Loucy (cell line): ENCODE results near the gene TACR2.

Experiments used
- EZH2phosphoT487 ChIP-seq: fragments of 200-600 bp; IDR thresholded peaks from 2 replicates; pipeline ENCODE4 v1.6.1; 2018; ENCODE audit warnings: antibody characterized with exemption, mild to moderate bottlenecking, moderate library complexity, borderline replicate concordance
- TF ChIP-seq, protein P1 (sequence below): fragments of 200-600 bp; sonication (generic); conservative IDR thresholded peaks from 2 replicates; pipeline ENCODE4 v1.5.1; 2014; ENCODE audit warnings: mild to moderate bottlenecking, antibody characterized with exemption, low read length

DNA sequence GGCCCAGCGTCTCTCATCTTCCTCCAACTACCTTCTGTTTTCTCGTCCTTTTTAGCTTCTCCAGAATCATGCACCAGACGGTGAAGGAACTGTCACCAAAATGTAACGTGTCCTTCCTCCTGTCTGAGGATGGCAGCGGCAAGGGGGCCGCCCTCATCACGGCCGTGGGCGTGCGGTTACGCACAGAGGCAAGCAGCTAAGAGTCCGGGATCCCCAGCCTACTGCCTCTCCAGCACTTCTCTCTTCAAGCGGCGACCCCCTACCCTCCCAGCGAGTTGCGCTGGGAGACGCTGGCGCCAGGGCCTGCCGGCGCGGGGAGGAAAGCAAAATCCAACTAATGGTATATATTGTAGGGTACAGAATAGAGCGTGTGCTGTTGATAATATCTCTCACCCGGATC is 15.8 kb downstream of the TACR2 start:
- TF ChIP-seq, protein P1, sequence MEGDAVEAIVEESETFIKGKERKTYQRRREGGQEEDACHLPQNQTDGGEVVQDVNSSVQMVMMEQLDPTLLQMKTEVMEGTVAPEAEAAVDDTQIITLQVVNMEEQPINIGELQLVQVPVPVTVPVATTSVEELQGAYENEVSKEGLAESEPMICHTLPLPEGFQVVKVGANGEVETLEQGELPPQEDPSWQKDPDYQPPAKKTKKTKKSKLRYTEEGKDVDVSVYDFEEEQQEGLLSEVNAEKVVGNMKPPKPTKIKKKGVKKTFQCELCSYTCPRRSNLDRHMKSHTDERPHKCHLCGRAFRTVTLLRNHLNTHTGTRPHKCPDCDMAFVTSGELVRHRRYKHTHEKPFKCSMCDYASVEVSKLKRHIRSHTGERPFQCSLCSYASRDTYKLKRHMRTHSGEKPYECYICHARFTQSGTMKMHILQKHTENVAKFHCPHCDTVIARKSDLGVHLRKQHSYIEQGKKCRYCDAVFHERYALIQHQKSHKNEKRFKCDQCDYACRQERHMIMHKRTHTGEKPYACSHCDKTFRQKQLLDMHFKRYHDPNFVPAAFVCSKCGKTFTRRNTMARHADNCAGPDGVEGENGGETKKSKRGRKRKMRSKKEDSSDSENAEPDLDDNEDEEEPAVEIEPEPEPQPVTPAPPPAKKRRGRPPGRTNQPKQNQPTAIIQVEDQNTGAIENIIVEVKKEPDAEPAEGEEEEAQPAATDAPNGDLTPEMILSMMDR, result no peak
- no peak for TF ChIP-seq EZH2phosphoT487
